ENCODE results near the gene RTTN.

DNA sequence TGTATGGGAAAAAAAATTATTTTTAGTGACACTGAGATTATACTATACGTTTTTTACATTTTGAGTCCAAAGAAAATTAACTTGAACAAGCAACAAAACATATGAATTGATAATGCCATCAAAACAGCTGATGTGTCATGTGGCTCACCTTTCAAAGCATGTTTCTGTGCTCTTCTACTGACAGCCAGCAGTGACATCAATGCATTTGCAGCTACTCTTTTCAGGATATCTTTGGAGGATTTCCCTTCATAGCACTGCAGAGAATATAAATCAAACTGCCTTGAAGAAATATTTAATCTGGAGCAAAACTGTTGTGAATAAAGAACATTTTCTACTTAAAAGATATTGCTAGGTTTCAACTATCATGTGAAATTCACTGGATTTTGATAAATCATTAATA lies 174.8 kb downstream of the RTTN start:
- TF ChIP-seq, protein P1, sequence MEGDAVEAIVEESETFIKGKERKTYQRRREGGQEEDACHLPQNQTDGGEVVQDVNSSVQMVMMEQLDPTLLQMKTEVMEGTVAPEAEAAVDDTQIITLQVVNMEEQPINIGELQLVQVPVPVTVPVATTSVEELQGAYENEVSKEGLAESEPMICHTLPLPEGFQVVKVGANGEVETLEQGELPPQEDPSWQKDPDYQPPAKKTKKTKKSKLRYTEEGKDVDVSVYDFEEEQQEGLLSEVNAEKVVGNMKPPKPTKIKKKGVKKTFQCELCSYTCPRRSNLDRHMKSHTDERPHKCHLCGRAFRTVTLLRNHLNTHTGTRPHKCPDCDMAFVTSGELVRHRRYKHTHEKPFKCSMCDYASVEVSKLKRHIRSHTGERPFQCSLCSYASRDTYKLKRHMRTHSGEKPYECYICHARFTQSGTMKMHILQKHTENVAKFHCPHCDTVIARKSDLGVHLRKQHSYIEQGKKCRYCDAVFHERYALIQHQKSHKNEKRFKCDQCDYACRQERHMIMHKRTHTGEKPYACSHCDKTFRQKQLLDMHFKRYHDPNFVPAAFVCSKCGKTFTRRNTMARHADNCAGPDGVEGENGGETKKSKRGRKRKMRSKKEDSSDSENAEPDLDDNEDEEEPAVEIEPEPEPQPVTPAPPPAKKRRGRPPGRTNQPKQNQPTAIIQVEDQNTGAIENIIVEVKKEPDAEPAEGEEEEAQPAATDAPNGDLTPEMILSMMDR (IDR thresholded peaks at IDR 0.05; ENCODE audit: low read depth, low read length, missing input control): no peak
- TF ChIP-seq, protein P2, sequence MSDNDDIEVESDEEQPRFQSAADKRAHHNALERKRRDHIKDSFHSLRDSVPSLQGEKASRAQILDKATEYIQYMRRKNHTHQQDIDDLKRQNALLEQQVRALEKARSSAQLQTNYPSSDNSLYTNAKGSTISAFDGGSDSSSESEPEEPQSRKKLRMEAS (IDR thresholded peaks at IDR 0.05): no peak
- no peak for TF ChIP-seq TAF1 (conservative IDR thresholded peaks at IDR 0.05)
- TF ChIP-seq, protein P3, sequence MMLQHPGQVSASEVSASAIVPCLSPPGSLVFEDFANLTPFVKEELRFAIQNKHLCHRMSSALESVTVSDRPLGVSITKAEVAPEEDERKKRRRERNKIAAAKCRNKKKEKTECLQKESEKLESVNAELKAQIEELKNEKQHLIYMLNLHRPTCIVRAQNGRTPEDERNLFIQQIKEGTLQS (IDR thresholded peaks at IDR 0.05): no peak
